Keratinocyte (primary cell): ENCODE measurements around the gene RAI2. TPM values are rescaled to one million over a fixed set of nuclear protein-coding genes. Genes with fewer than 3 reads are reported as not detected.

ENCODE experiments used
- DNase-seq: peaks from one replicate; pipeline ENCODE4 v3.0.0-alpha.2; 2011; ENCODE audit warnings: low read depth, missing footprints, low spot score
- FAIRE-seq: peaks from 2 replicates; lab custom pipeline; 2011; peaks lifted over from hg19 to GRCh38; lab: Jason Lieb, UNC
- H2AFZ ChIP-seq: 2 replicates; pipeline ENCODE4 v1.6.0; 2012; ENCODE audit warnings: low read length, control low read depth, inconsistent platforms; ENCODE audit not compliant: control insufficient read depth
- H3K27ac ChIP-seq: 2 replicates; pipeline ENCODE4 v1.5.1; 2011; ENCODE audit warnings: low read length; ENCODE audit not compliant: control insufficient read depth, insufficient read depth
- H3K27me3 ChIP-seq: 3 replicates; pipeline ENCODE4 v1.6.0; 2011; ENCODE audit warnings: low read length; ENCODE audit not compliant: control insufficient read depth, insufficient read depth; ENCODE audit errors: extremely low read depth
- H3K36me3 ChIP-seq, 2 experiments: 2 replicates in 1 of 2; 3 replicates in 1 of 2; pipeline ENCODE4 v1.5.1; 2011; ENCODE audit warnings: low read length in 2 of 2, mild to moderate bottlenecking in 1 of 2; ENCODE audit not compliant: control insufficient read depth in 2 of 2, insufficient read depth in 2 of 2; ENCODE audit errors: extremely low read depth in 1 of 2
- H3K4me1 ChIP-seq: 3 replicates; pipeline ENCODE4 v1.5.1; 2011; ENCODE audit warnings: low read length; ENCODE audit not compliant: control insufficient read depth, insufficient read depth; ENCODE audit errors: extremely low read depth
- H3K4me2 ChIP-seq: 3 replicates; pipeline ENCODE4 v1.6.0; 2011; ENCODE audit warnings: low read depth, low read length; ENCODE audit not compliant: control insufficient read depth, insufficient read depth; ENCODE audit errors: extremely low read depth
- H3K4me3 ChIP-seq, 3 experiments: fragments of 200-600 bp in 1 of 3; sonication (generic) in 1 of 3; 2 replicates in 2 of 3; 3 replicates in 1 of 3; pipeline ENCODE4 v1.5.1; 2011 to 2016; ENCODE audit warnings: low read length in 3 of 3, mild to moderate bottlenecking in 3 of 3, control low read depth in 2 of 3, inconsistent platforms in 1 of 3, low read depth in 1 of 3, mixed read lengths in 1 of 3, mixed run types in 1 of 3, moderate library complexity in 1 of 3; ENCODE audit not compliant: control insufficient read depth in 2 of 3, insufficient read depth in 2 of 3; ENCODE audit errors: extremely low read depth in 1 of 3
- H3K79me2 ChIP-seq: 2 replicates; pipeline ENCODE4 v1.6.0; 2012; ENCODE audit warnings: low read length; ENCODE audit not compliant: control insufficient read depth, insufficient read depth
- H3K9ac ChIP-seq: 3 replicates; pipeline ENCODE4 v1.6.0; 2011; ENCODE audit warnings: low read length; ENCODE audit not compliant: control insufficient read depth, insufficient read depth; ENCODE audit errors: extremely low read depth
- H3K9me1 ChIP-seq: 3 replicates; pipeline ENCODE4 v1.6.0; 2011; ENCODE audit warnings: low read length; ENCODE audit not compliant: control insufficient read depth, insufficient read depth; ENCODE audit errors: extremely low read depth
- H3K9me3 ChIP-seq: 2 replicates; pipeline ENCODE4 v1.5.1; 2012; ENCODE audit warnings: low read depth, low read length; ENCODE audit not compliant: control insufficient read depth
- H4K20me1 ChIP-seq: 3 replicates; pipeline ENCODE4 v1.6.0; 2011; ENCODE audit warnings: low read length; ENCODE audit not compliant: control insufficient read depth, insufficient read depth; ENCODE audit errors: extremely low read depth
- EZH2 ChIP-seq: IDR thresholded peaks from one replicate; pipeline ENCODE4 v1.6.1; 2012; ENCODE audit warnings: inconsistent platforms, mild to moderate bottlenecking, low read length, moderate library complexity
- dilution Hi-C: fragments of 300-500 bp; cut with MboI; formaldehyde crosslinking; loops from one replicate; pipeline ENCODE4 v1.7.0; 2020; ENCODE audit warnings: low sequenced_read_pairs; ENCODE audit not compliant: extremely low pct_ligation_motif_present
- polyA plus RNA-seq, 5 experiments: library from polyadenylated mRNA; depleted of rRNA in 3 of 5; stranded (reverse) in 3 of 5; stranded (forward) in 1 of 5; unstranded in 1 of 5; fragments of >200 nt; gene quantifications; 1 replicate in 1 of 5; 2 replicates in 3 of 5; 3 replicates in 1 of 5; pipeline versions ENCODE4 v1.2.1 to v1.2.3, GENCODE V29; 2011 to 2012; ENCODE audit warnings: missing spikeins in 2 of 5, low read depth in 1 of 5, low replicate concordance in 1 of 5
- TF ChIP-seq, protein P1 (sequence below), 3 experiments: IDR thresholded peaks in 1 of 3; conservative IDR thresholded peaks in 1 of 3; optimal IDR thresholded peaks in 1 of 3; 2 replicates in 2 of 3; 3 replicates in 1 of 3; pipeline versions ENCODE3 to v1.5.1; 2011; ENCODE audit warnings: low read length in 3 of 3, mild to moderate bottlenecking in 3 of 3, moderate library complexity in 2 of 3, control low read depth in 1 of 3, inconsistent platforms in 1 of 3; ENCODE audit not compliant: insufficient read depth in 2 of 3; ENCODE audit errors: extremely low read depth in 1 of 3

The RAI2 gene
- polyA plus RNA-seq, 1 donor (not counting 4 experiments of a cell fraction or from before 2014, with no cell fraction given): not detected

DNA sequence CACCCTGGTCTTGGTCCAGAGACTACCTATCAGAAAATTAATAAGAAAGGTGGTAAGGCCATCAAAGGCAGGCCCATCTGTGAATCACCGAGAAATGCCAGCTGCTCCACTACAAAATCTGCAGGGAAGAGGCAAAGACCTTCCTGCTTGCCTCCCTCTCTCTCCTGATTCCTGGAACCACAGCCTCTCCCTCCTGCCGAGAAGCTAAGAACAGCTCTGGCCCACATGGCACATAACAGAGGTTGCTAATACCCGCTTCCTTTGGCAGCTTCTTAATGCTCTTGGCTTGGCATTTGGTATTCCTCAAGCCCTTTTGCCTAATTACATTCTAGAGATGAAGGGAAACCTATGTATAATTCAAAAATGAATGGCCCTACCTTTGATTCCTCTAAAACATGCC lies 32.9 kb downstream of the RAI2 start:
- Histone ChIP-seq H3K9ac (no peak overlapping the region), H3K9me3 (no peaks in the 10 kb centered on the region), H3K79me2 (no peaks in the 10 kb centered on the region), H3K27ac (no peak overlapping the region), H3K36me3 (no peaks in the 10 kb centered on the region), H3K27me3 (no peaks in the 10 kb centered on the region), H3K4me2 (no peak overlapping the region), H3K9me1 (no peaks in the 10 kb centered on the region), H3K4me3 (no peak overlapping the region), H4K20me1 (no peaks in the 10 kb centered on the region), H3K4me1 (no peaks in the 10 kb centered on the region), H2AFZ (no peak overlapping the region)
- TF ChIP-seq, protein P1, sequence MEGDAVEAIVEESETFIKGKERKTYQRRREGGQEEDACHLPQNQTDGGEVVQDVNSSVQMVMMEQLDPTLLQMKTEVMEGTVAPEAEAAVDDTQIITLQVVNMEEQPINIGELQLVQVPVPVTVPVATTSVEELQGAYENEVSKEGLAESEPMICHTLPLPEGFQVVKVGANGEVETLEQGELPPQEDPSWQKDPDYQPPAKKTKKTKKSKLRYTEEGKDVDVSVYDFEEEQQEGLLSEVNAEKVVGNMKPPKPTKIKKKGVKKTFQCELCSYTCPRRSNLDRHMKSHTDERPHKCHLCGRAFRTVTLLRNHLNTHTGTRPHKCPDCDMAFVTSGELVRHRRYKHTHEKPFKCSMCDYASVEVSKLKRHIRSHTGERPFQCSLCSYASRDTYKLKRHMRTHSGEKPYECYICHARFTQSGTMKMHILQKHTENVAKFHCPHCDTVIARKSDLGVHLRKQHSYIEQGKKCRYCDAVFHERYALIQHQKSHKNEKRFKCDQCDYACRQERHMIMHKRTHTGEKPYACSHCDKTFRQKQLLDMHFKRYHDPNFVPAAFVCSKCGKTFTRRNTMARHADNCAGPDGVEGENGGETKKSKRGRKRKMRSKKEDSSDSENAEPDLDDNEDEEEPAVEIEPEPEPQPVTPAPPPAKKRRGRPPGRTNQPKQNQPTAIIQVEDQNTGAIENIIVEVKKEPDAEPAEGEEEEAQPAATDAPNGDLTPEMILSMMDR (optimal IDR thresholded peaks at IDR 0.05 in 1 of 3, IDR thresholded peaks at IDR 0.05 in 1 of 3, conservative IDR thresholded peaks at IDR 0.05 in 1 of 3; ENCODE audit: extremely low read depth in 1 of 3, insufficient read depth in 2 of 3, low read length in 3 of 3): no peak
- DNase-seq: no peak
- FAIRE-seq: no peak
- dilution Hi-C loops: no loop called here

DNA sequence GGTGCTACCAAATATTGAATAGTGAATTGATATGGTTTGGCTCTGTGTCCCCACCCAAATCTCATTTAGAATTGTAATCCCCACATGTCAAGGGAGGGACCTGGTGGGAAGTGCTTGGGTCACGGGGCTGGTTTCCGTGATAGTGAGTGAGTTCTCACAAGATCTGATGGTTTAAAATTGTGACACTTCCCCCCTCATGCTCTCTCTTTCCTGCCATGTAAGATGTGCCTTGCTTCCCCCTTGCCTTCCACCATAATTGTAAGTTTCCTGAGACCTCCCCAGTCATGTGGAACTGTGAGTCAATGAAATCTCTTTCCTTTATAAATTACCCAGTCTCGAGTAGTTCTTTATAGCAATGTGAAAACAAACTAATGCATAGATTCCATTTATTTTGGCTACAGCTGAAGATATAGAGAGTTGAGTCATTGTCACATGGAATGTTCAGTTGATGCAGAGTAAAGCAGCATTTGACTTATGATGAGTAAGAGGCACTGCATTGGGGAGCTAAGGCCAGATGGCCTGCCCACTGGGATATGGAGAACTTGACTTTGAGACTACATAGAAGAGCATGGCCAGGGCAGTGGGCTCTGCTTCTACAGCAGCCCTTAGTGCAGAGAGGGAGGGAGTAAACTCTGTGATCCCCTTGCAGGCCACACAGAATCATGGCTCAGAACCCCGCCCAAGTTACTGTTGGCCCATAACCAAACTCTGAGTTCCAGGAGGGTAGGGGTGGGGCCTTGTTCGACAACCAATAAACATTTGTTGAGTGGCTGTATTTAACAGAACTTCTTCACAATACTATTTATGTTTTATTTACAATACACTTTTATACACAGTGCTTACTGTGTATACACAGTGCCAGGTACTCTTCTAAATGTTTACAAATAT lies 34.2 kb downstream of the RAI2 start:
- no peak overlapping the region for H2AFZ ChIP-seq
- no peaks in the 10 kb centered on the region for H4K20me1 ChIP-seq
- H3K79me2 ChIP-seq: no peaks in the 10 kb centered on the region
- no peak for FAIRE-seq
- H3K36me3 ChIP-seq: no peaks in the 10 kb centered on the region
- H3K4me3 ChIP-seq: no peak overlapping the region
- DNase-seq: no peak
- H3K27ac ChIP-seq: no peak overlapping the region
- no peaks in the 10 kb centered on the region for H3K9me1 ChIP-seq
- no peak overlapping the region for H3K4me2 ChIP-seq
- dilution Hi-C loops: no loop called here
- TF ChIP-seq, protein P1 (optimal IDR thresholded peaks at IDR 0.05 in 1 of 3, IDR thresholded peaks at IDR 0.05 in 1 of 3, conservative IDR thresholded peaks at IDR 0.05 in 1 of 3; ENCODE audit: extremely low read depth in 1 of 3, insufficient read depth in 2 of 3, low read length in 3 of 3): no peak
- TF ChIP-seq EZH2: no peak
- no peak overlapping the region for H3K9ac ChIP-seq
- H3K4me1 ChIP-seq: no peaks in the 10 kb centered on the region
- no peaks in the 10 kb centered on the region for H3K9me3 ChIP-seq
- no peaks in the 10 kb centered on the region for H3K27me3 ChIP-seq
